Gastroesophageal sphincter (tissue), 4 donors: ENCODE measurements around the gene ZNF750. TPM values are rescaled to one million over a fixed set of nuclear protein-coding genes. Genes with fewer than 3 reads are reported as not detected.

ENCODE experiments used
- ATAC-seq: fragments of 150-250 bp; one replicate; pipeline ENCODE4 v1.9.1; 2016; ENCODE audit warnings: mild to moderate bottlenecking, moderate library complexity
- H3K27ac ChIP-seq, 4 donors: fragments of 200-600 bp; sonication (generic) in 3 of 4; 1 replicate in 3 of 4; 2 replicates in 1 of 4; pipeline ENCODE4 v1.5.1; 2016 to 2019
- H3K27me3 ChIP-seq: fragments of 200-600 bp; sonication (generic); one replicate; pipeline ENCODE4 v1.5.1; 2019
- H3K36me3 ChIP-seq, 2 donors: fragments of 200-600 bp; sonication (generic); one replicate each; pipeline ENCODE4 v1.5.1; 2019; ENCODE audit warnings: control low read depth in 1 of 2
- H3K4me1 ChIP-seq, 3 donors: fragments of 200-600 bp; sonication (generic); 1 replicate in 2 of 3; 2 replicates in 1 of 3; pipeline ENCODE4 v1.5.1; 2016 to 2019; ENCODE audit warnings: control low read depth in 2 of 3
- H3K4me3 ChIP-seq, 2 donors: fragments of 200-600 bp; sonication (generic); one replicate each; pipeline ENCODE4 v1.5.1; 2019; ENCODE audit warnings: mild to moderate bottlenecking in 1 of 2, moderate library complexity in 1 of 2
- H3K9me3 ChIP-seq, 3 donors: fragments of 200-600 bp; sonication (generic); one replicate each; pipeline ENCODE4 v1.5.1; 2017 to 2019; ENCODE audit warnings: control low read depth in 2 of 3
- EP300 ChIP-seq: sonication (generic); formaldehyde crosslinking; IDR thresholded peaks from one replicate; pipeline ENCODE4 v1.6.1; 2017; ENCODE audit warnings: antibody characterized with exemption, mild to moderate bottlenecking
- POLR2A ChIP-seq, 2 donors: fragments of 450-650 bp; IDR thresholded peaks; one replicate each; pipeline ENCODE4 v1.6.1; 2017; ENCODE audit warnings: antibody characterized with exemption in 2 of 2, mild to moderate bottlenecking in 2 of 2, moderate library complexity in 1 of 2
- POLR2AphosphoS5 ChIP-seq: sonication (generic); formaldehyde crosslinking; IDR thresholded peaks from one replicate; pipeline ENCODE4 v1.6.1; 2017; ENCODE audit warnings: antibody characterized with exemption
- WGBS, 2 donors: methylation state at CpG; one replicate each; pipeline ENCODE4 v1.1.5; 2018; ENCODE audit warnings: low coverage in 1 of 2; 5-methylcytosine and 5-hydroxymethylcytosine counted together
- total RNA-seq, 4 donors: library from RNA; depleted of rRNA; stranded (reverse); fragments of >200 nt; gene quantifications; one replicate each; pipeline ENCODE4 v1.1.0, GENCODE V29; 2016
- TF ChIP-seq, protein P1 (sequence below), 4 experiments: fragments of 200-600 bp in 2 of 4; fragments of 450-650 bp in 2 of 4; sonication (generic) in 1 of 4; IDR thresholded peaks; one replicate each; pipeline ENCODE4 v1.5.1; 2017 to 2019; ENCODE audit warnings: antibody characterized with exemption in 4 of 4, mild to moderate bottlenecking in 2 of 4, moderate library complexity in 2 of 4

The ZNF750 gene
- total RNA-seq, 4 donors from 2014 or later: 0.46 to 1.6 (median 1.1) TPM; not detected in 1

DNA sequence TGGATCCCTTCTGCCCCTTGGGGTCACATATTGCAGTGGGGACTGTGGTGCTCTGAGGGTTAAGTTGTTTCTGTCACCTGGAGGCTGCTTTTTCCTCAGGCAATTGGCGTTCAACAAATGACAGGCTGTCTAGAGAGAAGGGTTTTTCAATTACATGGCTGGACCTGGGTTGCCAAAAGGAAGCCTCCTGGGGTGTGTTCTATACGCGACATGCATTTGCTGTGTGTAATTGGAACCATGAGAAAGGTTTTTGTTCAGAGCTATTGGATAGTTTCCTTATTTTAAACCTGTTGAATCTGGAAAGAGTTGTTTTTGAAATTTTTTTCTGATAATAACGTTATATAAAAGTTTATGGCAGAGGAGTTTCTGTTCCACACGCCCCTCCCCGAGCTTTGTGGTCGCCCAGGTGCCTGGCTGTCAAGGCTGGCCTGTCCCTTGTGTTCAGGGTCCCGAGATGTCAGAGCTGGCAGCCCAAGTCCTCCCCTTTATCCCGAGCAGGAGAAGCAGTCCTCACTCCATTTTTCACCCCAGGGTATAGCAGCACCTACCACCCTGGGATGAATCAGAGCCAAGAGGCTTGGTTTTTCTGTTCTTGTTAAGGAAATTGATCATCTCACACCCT, 26.1 kb upstream of the ZNF750 start:
- 85 to 100% methylated on average over 2 to 6 of the region's 9 CpGs for WGBS, 2 donors
- H3K27ac ChIP-seq: peak overlapping the region in 3 of 4 donors; percentile 42 to 61 (median 46)

DNA sequence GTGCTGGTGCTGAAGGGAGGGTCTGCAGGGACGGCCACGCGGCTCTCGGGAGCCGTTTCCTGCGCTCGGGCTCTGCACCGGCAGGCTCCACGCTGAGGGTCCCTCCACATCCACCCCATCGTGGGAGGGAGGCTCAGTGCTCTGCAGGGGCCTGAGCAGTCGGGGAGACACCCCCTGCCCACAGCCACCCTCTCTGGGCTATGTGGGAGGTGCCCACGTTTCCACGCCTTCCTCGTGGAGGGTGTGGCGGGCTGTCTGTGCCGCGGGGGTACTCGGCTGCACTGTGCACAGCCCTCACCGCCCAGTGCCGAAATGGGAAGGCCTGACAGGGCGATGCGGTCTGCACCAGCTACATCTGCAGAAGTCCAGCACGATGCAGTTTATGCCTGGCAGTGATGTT, 25.5 kb upstream of the ZNF750 start:
- peaks cover 0 to 44% (median 4%) of the 10 kb centered on the region in 3 donors for H3K4me1 ChIP-seq
- no peak overlapping the region for H3K27ac ChIP-seq
- H3K4me3 ChIP-seq: no peak overlapping the region
- H3K27me3 ChIP-seq: no peaks in the 10 kb centered on the region
- H3K36me3 ChIP-seq: peaks cover 0 to 14% of the 10 kb centered on the region in 2 donors
- TF ChIP-seq POLR2AphosphoS5 (no peak), EP300 (no peak), POLR2A (IDR thresholded peaks at IDR 0.05) (no peak)
- TF ChIP-seq, protein P1, sequence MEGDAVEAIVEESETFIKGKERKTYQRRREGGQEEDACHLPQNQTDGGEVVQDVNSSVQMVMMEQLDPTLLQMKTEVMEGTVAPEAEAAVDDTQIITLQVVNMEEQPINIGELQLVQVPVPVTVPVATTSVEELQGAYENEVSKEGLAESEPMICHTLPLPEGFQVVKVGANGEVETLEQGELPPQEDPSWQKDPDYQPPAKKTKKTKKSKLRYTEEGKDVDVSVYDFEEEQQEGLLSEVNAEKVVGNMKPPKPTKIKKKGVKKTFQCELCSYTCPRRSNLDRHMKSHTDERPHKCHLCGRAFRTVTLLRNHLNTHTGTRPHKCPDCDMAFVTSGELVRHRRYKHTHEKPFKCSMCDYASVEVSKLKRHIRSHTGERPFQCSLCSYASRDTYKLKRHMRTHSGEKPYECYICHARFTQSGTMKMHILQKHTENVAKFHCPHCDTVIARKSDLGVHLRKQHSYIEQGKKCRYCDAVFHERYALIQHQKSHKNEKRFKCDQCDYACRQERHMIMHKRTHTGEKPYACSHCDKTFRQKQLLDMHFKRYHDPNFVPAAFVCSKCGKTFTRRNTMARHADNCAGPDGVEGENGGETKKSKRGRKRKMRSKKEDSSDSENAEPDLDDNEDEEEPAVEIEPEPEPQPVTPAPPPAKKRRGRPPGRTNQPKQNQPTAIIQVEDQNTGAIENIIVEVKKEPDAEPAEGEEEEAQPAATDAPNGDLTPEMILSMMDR (IDR thresholded peaks at IDR 0.05): no peak
- WGBS, 2 donors: no CpG with 5 or more reads among the region's 23 CpGs
- no peaks in the 10 kb centered on the region for H3K9me3 ChIP-seq
- no peak for ATAC-seq

More for the DNA sequence above, 26.1 kb upstream of the ZNF750 start:
- H3K9me3 ChIP-seq: no peaks in the 10 kb centered on the region
- H3K27me3 ChIP-seq: no peaks in the 10 kb centered on the region
- peaks cover 0 to 20% of the 10 kb centered on the region in 2 donors for H3K36me3 ChIP-seq
- no peak for ATAC-seq
- TF ChIP-seq EP300: no peak
- TF ChIP-seq POLR2A (IDR thresholded peaks at IDR 0.05): no peak
- no peak for TF ChIP-seq POLR2AphosphoS5
- TF ChIP-seq, protein P1 (IDR thresholded peaks at IDR 0.05): no peak
- H3K4me1 ChIP-seq: peaks cover 0 to 38% (median 4%) of the 10 kb centered on the region in 3 donors
- no peak overlapping the region for H3K4me3 ChIP-seq

DNA sequence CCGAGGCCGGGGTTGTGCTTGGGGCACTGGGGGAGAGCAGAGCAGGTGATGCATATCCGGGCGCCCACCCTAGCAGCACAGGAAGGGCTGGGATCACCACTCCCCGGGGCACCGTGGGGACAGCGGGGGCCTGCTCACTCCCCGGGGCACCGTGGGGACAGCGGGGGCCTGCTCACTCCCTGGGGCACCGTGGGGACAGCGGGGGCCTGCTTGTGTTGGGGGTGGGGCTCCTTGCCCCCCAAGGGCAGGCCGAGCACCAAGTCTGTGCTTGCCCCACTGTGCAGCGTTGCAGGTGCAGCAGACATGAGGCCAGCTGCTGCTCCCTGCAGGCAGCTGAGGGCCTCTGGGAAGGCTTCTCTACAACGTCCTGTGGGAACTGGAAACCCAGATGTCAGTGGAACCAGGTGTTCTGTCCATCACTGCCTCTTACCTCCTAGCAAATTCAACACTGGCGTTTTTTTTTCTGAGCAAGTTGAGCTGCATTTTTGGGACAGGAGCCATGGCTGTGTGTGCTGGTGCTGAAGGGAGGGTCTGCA, 25.0 kb upstream of the ZNF750 start:
- no peaks in the 10 kb centered on the region for H3K9me3 ChIP-seq
- no peak for TF ChIP-seq POLR2A (IDR thresholded peaks at IDR 0.05)
- TF ChIP-seq, protein P1 (IDR thresholded peaks at IDR 0.05): no peak
- no peak for TF ChIP-seq POLR2AphosphoS5
- 90% methylated on average over 2 of the region's 16 CpGs; no CpG with 5 or more reads in 1 of the 2 donors for WGBS, 2 donors
- peak overlapping the region in 1 of 4 donors; percentile 38 for H3K27ac ChIP-seq
- H3K4me3 ChIP-seq: no peak overlapping the region
- H3K4me1 ChIP-seq: peaks cover 0 to 49% (median 4%) of the 10 kb centered on the region in 3 donors
- no peak for ATAC-seq
- H3K27me3 ChIP-seq: no peaks in the 10 kb centered on the region
- peaks cover 0 to 9% of the 10 kb centered on the region in 2 donors for H3K36me3 ChIP-seq

DNA sequence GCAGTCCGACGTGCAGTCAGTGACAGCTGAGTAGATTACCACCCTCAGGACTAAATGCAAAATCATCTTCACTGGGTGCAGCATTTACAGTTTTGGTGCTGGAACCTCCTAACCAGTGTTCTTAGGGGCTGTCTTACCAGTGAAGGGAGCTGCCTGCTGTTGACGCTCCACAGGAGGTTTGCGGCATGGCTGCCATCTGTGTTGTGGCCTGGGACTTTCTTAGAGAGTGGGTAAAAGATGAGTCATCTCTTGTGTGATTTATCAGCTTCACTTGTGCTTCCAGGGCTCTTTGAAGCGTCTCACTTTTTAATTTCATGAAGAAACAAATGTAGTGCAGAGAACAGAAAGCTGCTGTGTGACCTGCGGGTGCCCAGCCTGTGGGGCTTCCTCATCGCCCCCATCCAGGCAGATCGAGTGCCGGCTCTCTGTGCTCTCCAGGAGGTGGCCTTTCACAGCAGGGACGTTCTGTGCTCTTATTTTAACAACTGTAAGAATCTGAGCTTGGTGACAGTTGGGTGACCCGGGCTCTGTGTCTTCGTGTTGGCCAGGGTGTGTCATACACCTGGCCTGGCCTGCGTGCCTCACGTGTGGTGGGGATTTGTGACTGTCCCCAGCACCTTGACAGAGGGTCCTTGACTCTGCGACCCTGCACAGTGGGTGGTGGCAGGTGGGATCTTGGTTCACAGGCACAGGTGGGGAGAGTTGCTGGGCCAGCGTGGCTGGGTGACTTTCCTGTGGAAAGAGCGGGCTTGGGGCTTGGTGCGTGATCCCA, 24.3 kb upstream of the ZNF750 start:
- TF ChIP-seq, protein P1 (IDR thresholded peaks at IDR 0.05): no peak
- TF ChIP-seq POLR2AphosphoS5 (peak; percentile 39), EP300 (no peak)
- peaks cover 0 to 5% of the 10 kb centered on the region in 2 donors for H3K36me3 ChIP-seq
- WGBS, 2 donors: 59 to 68% methylated on average over 4 to 5 of the region's 18 CpGs
- ATAC-seq: no peak
- no peaks in the 10 kb centered on the region for H3K9me3 ChIP-seq
- H3K27ac ChIP-seq: peak overlapping the region in 1 of 4 donors; percentile 38
- no peak overlapping the region for H3K4me3 ChIP-seq
- peaks cover 0 to 55% (median 4%) of the 10 kb centered on the region in 3 donors for H3K4me1 ChIP-seq
- no peaks in the 10 kb centered on the region for H3K27me3 ChIP-seq
